H1 (cell line): Measurements from ENCODE around the gene ERVMER34-1. TPM values are rescaled to one million over a fixed set of nuclear protein-coding genes. Genes with fewer than 3 reads are reported as not detected.

Source experiments
- CTCF ChIA-PET: fragments of 300-600 bp; sonication (Branson Sonifier 250); formaldehyde crosslinking; loops from one replicate; lab custom pipeline; 2021; ENCODE audit not compliant: partially characterized antibody; lab: Charles Lee
- POLR2A ChIA-PET: fragments of 300-600 bp; sonication (Branson Sonifier 250); formaldehyde crosslinking; loops from one replicate; lab custom pipeline; 2021; ENCODE audit warnings: inconsistent platforms; ENCODE audit not compliant: partially characterized antibody; lab: Charles Lee
- DNase-seq, 2 experiments: peaks; one replicate each; pipeline versions ENCODE4 v3.0.0 to v3.0.0-alpha.2; 2010 to 2022; ENCODE audit warnings: low spot score in 2 of 2, low read depth in 1 of 2, mixed read lengths in 1 of 2
- FAIRE-seq: peaks from 2 replicates; lab custom pipeline; 2011; peaks lifted over from hg19 to GRCh38; lab: Jason Lieb, UNC
- H2AFZ ChIP-seq: 2 replicates; pipeline ENCODE4 v1.8.1; 2012; ENCODE audit warnings: low read length, inconsistent platforms
- H2AK5ac ChIP-seq: 2 replicates; pipeline ENCODE4 v1.6.1; 2013; ENCODE audit warnings: low read depth, low read length
- H2BK120ac ChIP-seq: replicated peaks from 2 replicates; pipeline ENCODE3; 2013; ENCODE audit warnings: low read depth, low read length, inconsistent platforms
- H2BK12ac ChIP-seq: 2 replicates; pipeline ENCODE4 v1.6.1; 2013; ENCODE audit warnings: low read depth, low read length
- H2BK15ac ChIP-seq: 2 replicates; pipeline ENCODE4 v1.6.1; 2013; ENCODE audit warnings: low read length
- H2BK20ac ChIP-seq: 2 replicates; pipeline ENCODE4 v1.6.1; 2013; ENCODE audit warnings: low read length
- H2BK5ac ChIP-seq: 2 replicates; pipeline ENCODE4 v1.6.1; 2013; ENCODE audit warnings: low read depth, low read length
- H3K14ac ChIP-seq: 2 replicates; pipeline ENCODE4 v1.6.1; 2013; ENCODE audit warnings: inconsistent platforms; ENCODE audit not compliant: insufficient read length
- H3K18ac ChIP-seq: 2 replicates; pipeline ENCODE4 v1.6.1; 2013; ENCODE audit warnings: low read length; ENCODE audit errors: extremely low read depth
- H3K23ac ChIP-seq: 2 replicates; pipeline ENCODE4 v1.6.1; 2013; ENCODE audit warnings: inconsistent platforms; ENCODE audit not compliant: insufficient read length
- H3K23me2 ChIP-seq: 2 replicates; pipeline ENCODE4 v1.6.1; 2013; ENCODE audit warnings: low read depth, low read length
- H3K27ac ChIP-seq: 2 replicates; pipeline ENCODE4 v1.6.1; 2011; ENCODE audit warnings: low read depth, low read length, inconsistent platforms
- H3K27me3 ChIP-seq, 4 experiments: replicated peaks in 1 of 4; 1 replicate in 1 of 4; 2 replicates in 3 of 4; pipeline versions ENCODE4 v1.6.1 to v1.8.1; 2011 to 2013; ENCODE audit warnings: low read length in 3 of 4, mild to moderate bottlenecking in 3 of 4, inconsistent platforms in 2 of 4, mixed read lengths in 2 of 4, moderate library complexity in 1 of 4; ENCODE audit not compliant: control insufficient read depth in 3 of 4, insufficient read depth in 3 of 4; ENCODE audit errors: extremely low read depth in 1 of 4
- H3K36me3 ChIP-seq, 4 experiments: 2 replicates each; pipeline versions ENCODE4 v1.6.1 to v1.8.1; 2011 to 2013; ENCODE audit warnings: mild to moderate bottlenecking in 4 of 4, low read length in 3 of 4, moderate library complexity in 2 of 4, control low read depth in 1 of 4, inconsistent platforms in 1 of 4; ENCODE audit not compliant: insufficient read depth in 4 of 4, control insufficient read depth in 2 of 4
- H3K4ac ChIP-seq: replicated peaks from 2 replicates; pipeline ENCODE3; 2013; ENCODE audit warnings: low read length, low read depth, mixed read lengths, inconsistent platforms; ENCODE audit not compliant: insufficient read length
- H3K4me1 ChIP-seq, 4 experiments: replicated peaks in 1 of 4; 1 replicate in 1 of 4; 2 replicates in 3 of 4; pipeline versions ENCODE4 v1.6.1 to v1.8.1; 2011 to 2013; ENCODE audit warnings: low read length in 3 of 4, inconsistent platforms in 2 of 4, mixed read lengths in 1 of 4; ENCODE audit not compliant: insufficient read depth in 4 of 4, control insufficient read depth in 3 of 4
- H3K4me2 ChIP-seq, 2 experiments: 2 replicates each; pipeline versions ENCODE4 v1.6.1 to v1.8.1; 2011 to 2013; ENCODE audit warnings: low read depth in 2 of 2, low read length in 2 of 2, control low read depth in 1 of 2, inconsistent platforms in 1 of 2, mild to moderate bottlenecking in 1 of 2; ENCODE audit not compliant: insufficient read depth in 1 of 2
- H3K4me3 ChIP-seq, 4 experiments: fragments of 200-600, 300-600 bp in 1 of 4; sonication (generic), shearing (Covaris generic), sonication (Bioruptor Twin) in 1 of 4; 2 replicates each; pipeline versions ENCODE4 v1.5.1 to v1.8.1; 2011 to 2016; ENCODE audit warnings: low read length in 4 of 4, low read depth in 3 of 4, control low read depth in 2 of 4, inconsistent platforms in 2 of 4, mild to moderate bottlenecking in 2 of 4, mixed read lengths in 1 of 4, moderate library complexity in 1 of 4; ENCODE audit not compliant: insufficient read depth in 2 of 4; ENCODE audit errors: extremely low read depth in 1 of 4
- H3K56ac ChIP-seq: replicated peaks from 2 replicates; pipeline ENCODE3; 2013; ENCODE audit warnings: low read depth, mild to moderate bottlenecking, mixed read lengths, low read length, inconsistent platforms; ENCODE audit not compliant: insufficient read length
- H3K79me1 ChIP-seq: 2 replicates; pipeline ENCODE4 v1.6.1; 2013; ENCODE audit warnings: low read depth, low read length, control low read depth
- H3K79me2 ChIP-seq, 2 experiments: 2 replicates each; pipeline versions ENCODE4 v1.6.1 to v1.8.1; 2012 to 2013; ENCODE audit warnings: low read length in 2 of 2, mild to moderate bottlenecking in 2 of 2, inconsistent platforms in 1 of 2; ENCODE audit not compliant: insufficient read depth in 2 of 2, control insufficient read depth in 1 of 2
- H3K9ac ChIP-seq, 4 experiments: replicated peaks in 1 of 4; 1 replicate in 1 of 4; 2 replicates in 3 of 4; pipeline versions ENCODE4 v1.6.1 to v1.8.1; 2011 to 2013; ENCODE audit warnings: low read depth in 3 of 4, low read length in 3 of 4, control low read depth in 2 of 4, mild to moderate bottlenecking in 2 of 4, moderate library complexity in 2 of 4, inconsistent platforms in 1 of 4; ENCODE audit errors: extremely low read depth in 1 of 4
- H3K9me3 ChIP-seq, 2 experiments: 2 replicates each; pipeline versions ENCODE4 v1.6.1 to v1.8.1; 2012 to 2013; ENCODE audit warnings: mild to moderate bottlenecking in 2 of 2, moderate library complexity in 2 of 2, control low read depth in 1 of 2, inconsistent platforms in 1 of 2, low read depth in 1 of 2, low read length in 1 of 2, mixed read lengths in 1 of 2; ENCODE audit not compliant: insufficient read depth in 2 of 2
- H4K20me1 ChIP-seq, 2 experiments: replicated peaks in 1 of 2; 2 replicates each; pipeline versions ENCODE3 to v1.8.1; 2011 to 2013; ENCODE audit warnings: inconsistent platforms in 2 of 2, low read length in 2 of 2, mild to moderate bottlenecking in 1 of 2; ENCODE audit not compliant: insufficient read depth in 2 of 2, control insufficient read depth in 1 of 2
- H4K5ac ChIP-seq: 2 replicates; pipeline ENCODE4 v1.6.1; 2013; ENCODE audit warnings: low read length, low read depth, mixed read lengths, inconsistent platforms; ENCODE audit not compliant: insufficient read length
- H4K8ac ChIP-seq: 2 replicates; pipeline ENCODE4 v1.8.0; 2013; ENCODE audit warnings: mild to moderate bottlenecking, moderate library complexity, low read length, inconsistent platforms; ENCODE audit not compliant: insufficient read depth; ENCODE audit errors: extremely low read depth
- H4K91ac ChIP-seq: replicated peaks from 2 replicates; pipeline ENCODE3; 2013; ENCODE audit warnings: low read length, mixed read lengths, inconsistent platforms; ENCODE audit not compliant: insufficient read length
- PHF8 ChIP-seq: fragments of 200-600 bp; sonication (generic); conservative IDR thresholded peaks from 2 replicates; pipeline ENCODE4 v1.7.1; 2012; ENCODE audit warnings: low read depth, mild to moderate bottlenecking, inconsistent platforms, low read length, moderate library complexity
- RAD21 ChIP-seq, 2 experiments: IDR thresholded peaks in 1 of 2; conservative IDR thresholded peaks in 1 of 2; 2 replicates each; pipeline ENCODE4 v1.6.1; 2011; ENCODE audit warnings: low read depth in 2 of 2, low read length in 2 of 2, improper control_type of control experiment in 1 of 2, inconsistent platforms in 1 of 2, mild to moderate bottlenecking in 1 of 2, moderate library complexity in 1 of 2
- SP4 ChIP-seq: IDR thresholded peaks from 2 replicates; pipeline ENCODE4 v1.6.1; 2012; ENCODE audit warnings: low read length, inconsistent platforms
- WGBS, 2 experiments: shearing (Covaris generic) in 1 of 2; methylation state at CpG; one replicate each; pipeline versions ENCODE4 v1.1.6 to v1.1.7; 2013 to 2015; ENCODE audit warnings: low lambda C conversion rate in 2 of 2, mixed read lengths in 2 of 2, inconsistent platforms in 1 of 2, low coverage in 1 of 2, missing lambda C conversion rate in 1 of 2; ENCODE audit not compliant: insufficient replicate concordance in 2 of 2, insufficient coverage in 1 of 2, insufficient read length in 1 of 2; ENCODE audit errors: extremely low coverage in 1 of 2, missing lambda C conversion rate in 1 of 2; 5-methylcytosine and 5-hydroxymethylcytosine counted together
- polyA plus RNA-seq, 7 experiments: library from polyadenylated mRNA; depleted of rRNA in 3 of 7; stranded (reverse) in 5 of 7; unstranded in 2 of 7; fragments of >200 nt in 5 of 7; fragments of 200-250 nt in 2 of 7; gene quantifications; 1 replicate in 5 of 7; 2 replicates in 1 of 7; 4 replicates in 1 of 7; pipeline versions ENCODE4 v1.2.1 to v1.2.3, GENCODE V29; 2011 to 2013; ENCODE audit warnings: missing spikeins in 2 of 7, mixed read lengths in 2 of 7
- total RNA-seq: library from RNA; stranded (reverse); fragmentation: NEBNext Ultra II Directional; extraction: Animal tissue kit (Norgen Biotek cat#: 25700); gene quantifications from 2 replicates; pipeline ENCODE4 v1.2.1, GENCODE V29; 2021
- TF ChIP-seq, protein P1 (sequence below), 3 experiments: IDR thresholded peaks; 1 replicate in 2 of 3; 2 replicates in 1 of 3; pipeline versions ENCODE4 v1.5.1 to v1.6.1; 2011; ENCODE audit warnings: low read length in 3 of 3, mild to moderate bottlenecking in 3 of 3, inconsistent platforms in 2 of 3, low read depth in 1 of 3, moderate library complexity in 1 of 3; ENCODE audit not compliant: insufficient read depth in 1 of 3; ENCODE audit errors: control extremely low read depth in 1 of 3

Gene ERVMER34-1
- total and polyA plus RNA-seq, 2 of the 8 experiments (the other 6 are each of a cell fraction or from before 2014, with no cell fraction given) = 14.2 to 34.3 TPM

DNA sequence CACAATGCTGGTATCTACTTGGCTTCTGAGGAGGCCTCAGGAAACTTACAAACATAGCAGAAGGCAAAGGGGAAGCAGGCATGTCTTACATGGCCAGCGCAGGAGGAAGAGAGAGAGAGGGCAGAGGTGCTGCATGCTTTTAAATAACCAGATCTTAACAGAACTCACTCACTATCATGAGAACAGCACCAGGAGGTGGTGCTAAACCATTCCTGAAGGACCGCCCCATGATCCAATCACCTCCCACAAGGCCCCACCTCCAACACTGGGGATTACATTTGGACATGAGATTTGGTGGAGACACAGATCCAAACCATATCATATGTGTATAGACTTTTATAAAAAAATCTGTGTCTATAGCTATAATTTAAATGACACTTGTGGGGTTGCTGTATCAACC lies 48.6 kb upstream of the ERVMER34-1 start:
- POLR2A ChIA-PET = no interaction called here
- peak in 1 of 2 experiments; percentile 16; a peak in 1 of 4 replicates for TF ChIP-seq RAD21 (IDR thresholded peaks at IDR 0.05 in 1 of 2, conservative IDR thresholded peaks at IDR 0.05 in 1 of 2; ENCODE audit: low read depth in 2 of 2, low read length in 2 of 2)
- no peak for TF ChIP-seq PHF8
- TF ChIP-seq SP4 = no peak
- TF ChIP-seq, protein P1, sequence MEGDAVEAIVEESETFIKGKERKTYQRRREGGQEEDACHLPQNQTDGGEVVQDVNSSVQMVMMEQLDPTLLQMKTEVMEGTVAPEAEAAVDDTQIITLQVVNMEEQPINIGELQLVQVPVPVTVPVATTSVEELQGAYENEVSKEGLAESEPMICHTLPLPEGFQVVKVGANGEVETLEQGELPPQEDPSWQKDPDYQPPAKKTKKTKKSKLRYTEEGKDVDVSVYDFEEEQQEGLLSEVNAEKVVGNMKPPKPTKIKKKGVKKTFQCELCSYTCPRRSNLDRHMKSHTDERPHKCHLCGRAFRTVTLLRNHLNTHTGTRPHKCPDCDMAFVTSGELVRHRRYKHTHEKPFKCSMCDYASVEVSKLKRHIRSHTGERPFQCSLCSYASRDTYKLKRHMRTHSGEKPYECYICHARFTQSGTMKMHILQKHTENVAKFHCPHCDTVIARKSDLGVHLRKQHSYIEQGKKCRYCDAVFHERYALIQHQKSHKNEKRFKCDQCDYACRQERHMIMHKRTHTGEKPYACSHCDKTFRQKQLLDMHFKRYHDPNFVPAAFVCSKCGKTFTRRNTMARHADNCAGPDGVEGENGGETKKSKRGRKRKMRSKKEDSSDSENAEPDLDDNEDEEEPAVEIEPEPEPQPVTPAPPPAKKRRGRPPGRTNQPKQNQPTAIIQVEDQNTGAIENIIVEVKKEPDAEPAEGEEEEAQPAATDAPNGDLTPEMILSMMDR (IDR thresholded peaks at IDR 0.05; ENCODE audit: control extremely low read depth in 1 of 3, insufficient read depth in 1 of 3, low read depth in 1 of 3, low read length in 3 of 3) = 0 out of 4 replicates have a peak, but pooled peaks of 1 of the 3 experiments have one; percentile 5

More for the DNA sequence above, 48.6 kb upstream of the ERVMER34-1 start:
- Histone ChIP-seq H3K79me1 (no peaks in the 10 kb centered on the region), H3K4me2 (no peak overlapping the region), H3K36me3 (no peaks in the 10 kb centered on the region), H3K4ac (no peak overlapping the region), H3K9me3 (no peaks in the 10 kb centered on the region), H3K4me3 (no peak overlapping the region), H3K9ac (no peak overlapping the region), H3K14ac (no peak overlapping the region), H2BK20ac (no peak overlapping the region), H2AK5ac (no peak overlapping the region), H2AFZ (no peak overlapping the region), H3K27me3 (no peaks in the 10 kb centered on the region), H2BK5ac (no peak overlapping the region), H3K18ac (no peak overlapping the region), H4K5ac (no peak overlapping the region), H2BK12ac (no peak overlapping the region), H3K23ac (no peak overlapping the region), H3K23me2 (no peaks in the 10 kb centered on the region), H3K4me1 (peaks cover 0 to 2% (median 0%) of the 10 kb centered on the region in 4 experiments; a peak in 1 of 7 replicates), H4K91ac (no peak overlapping the region), H4K8ac (no peak overlapping the region), H3K56ac (no peak overlapping the region), H3K79me2 (no peaks in the 10 kb centered on the region), H2BK120ac (no peak overlapping the region), H3K27ac (no peak overlapping the region), H4K20me1 (no peaks in the 10 kb centered on the region), H2BK15ac (no peak overlapping the region)
- whole genome bisulfite sequencing, 2 experiments = 83% methylated on average over 2 of the region's 2 CpGs; no CpG with 5 or more reads in 1 of the 2 experiments
- DNase-seq = no peak
- CTCF ChIA-PET = interaction anchor here (1.3 kb wide), 2 partner anchors 14 to 183 kb away, joined by 3 to 5 read pairs; no protein-coding TSS in a partner anchor
- FAIRE-seq = no peak
